HepG2 (cell line): ENCODE results near the gene SLC6A12. TPM values are rescaled to one million over a fixed set of nuclear protein-coding genes. Genes with fewer than 3 reads are reported as not detected.

Experiments
- SALL1 ChIP-seq: sonication (generic); formaldehyde crosslinking; IDR thresholded peaks from 2 replicates; pipeline ENCODE4 v1.8.0; 2022; ENCODE audit warnings: mild to moderate bottlenecking, missing genetic modification reagents
- polyA plus RNA-seq, 8 experiments: library from polyadenylated mRNA; depleted of rRNA in 3 of 8; stranded (reverse) in 7 of 8; unstranded in 1 of 8; fragments of >200 nt; fragmentation: Illumina TruSeq in 4 of 8; extraction: Trizol in 4 of 8; gene quantifications; 2 replicates each; pipeline versions ENCODE4 v1.2.1 to v1.2.3, GENCODE V29; 2011 to 2016; ENCODE audit warnings: low read depth in 4 of 8, missing spikeins in 1 of 8, mixed read lengths in 1 of 8; ENCODE audit not compliant: insufficient read depth in 1 of 8
- total RNA-seq, 5 experiments: library from RNA; depleted of rRNA; stranded (reverse); fragments of >200 nt; fragmentation: Illumina TruSeq; extraction: Trizol; gene quantifications; 2 replicates each; pipeline ENCODE4 v1.2.3, GENCODE V29; 2016; ENCODE audit warnings: low read depth in 1 of 5
- TF ChIP-seq, protein P1 (sequence below): sonication (generic); formaldehyde crosslinking; IDR thresholded peaks from 2 replicates; pipeline ENCODE4 v1.5.0; 2020; ENCODE audit warnings: mild to moderate bottlenecking, missing genetic modification reagents, borderline replicate concordance

The SLC6A12 gene
- total and polyA plus RNA-seq, 2 of the 13 experiments (the other 11 are each of a cell fraction or from before 2014, with no cell fraction given): 3.7 to 18.8 TPM

GRCh38 chr12:172732-173161 lies 41.2 kb downstream of the SLC6A12 start (continued):
- TF ChIP-seq, protein P1, sequence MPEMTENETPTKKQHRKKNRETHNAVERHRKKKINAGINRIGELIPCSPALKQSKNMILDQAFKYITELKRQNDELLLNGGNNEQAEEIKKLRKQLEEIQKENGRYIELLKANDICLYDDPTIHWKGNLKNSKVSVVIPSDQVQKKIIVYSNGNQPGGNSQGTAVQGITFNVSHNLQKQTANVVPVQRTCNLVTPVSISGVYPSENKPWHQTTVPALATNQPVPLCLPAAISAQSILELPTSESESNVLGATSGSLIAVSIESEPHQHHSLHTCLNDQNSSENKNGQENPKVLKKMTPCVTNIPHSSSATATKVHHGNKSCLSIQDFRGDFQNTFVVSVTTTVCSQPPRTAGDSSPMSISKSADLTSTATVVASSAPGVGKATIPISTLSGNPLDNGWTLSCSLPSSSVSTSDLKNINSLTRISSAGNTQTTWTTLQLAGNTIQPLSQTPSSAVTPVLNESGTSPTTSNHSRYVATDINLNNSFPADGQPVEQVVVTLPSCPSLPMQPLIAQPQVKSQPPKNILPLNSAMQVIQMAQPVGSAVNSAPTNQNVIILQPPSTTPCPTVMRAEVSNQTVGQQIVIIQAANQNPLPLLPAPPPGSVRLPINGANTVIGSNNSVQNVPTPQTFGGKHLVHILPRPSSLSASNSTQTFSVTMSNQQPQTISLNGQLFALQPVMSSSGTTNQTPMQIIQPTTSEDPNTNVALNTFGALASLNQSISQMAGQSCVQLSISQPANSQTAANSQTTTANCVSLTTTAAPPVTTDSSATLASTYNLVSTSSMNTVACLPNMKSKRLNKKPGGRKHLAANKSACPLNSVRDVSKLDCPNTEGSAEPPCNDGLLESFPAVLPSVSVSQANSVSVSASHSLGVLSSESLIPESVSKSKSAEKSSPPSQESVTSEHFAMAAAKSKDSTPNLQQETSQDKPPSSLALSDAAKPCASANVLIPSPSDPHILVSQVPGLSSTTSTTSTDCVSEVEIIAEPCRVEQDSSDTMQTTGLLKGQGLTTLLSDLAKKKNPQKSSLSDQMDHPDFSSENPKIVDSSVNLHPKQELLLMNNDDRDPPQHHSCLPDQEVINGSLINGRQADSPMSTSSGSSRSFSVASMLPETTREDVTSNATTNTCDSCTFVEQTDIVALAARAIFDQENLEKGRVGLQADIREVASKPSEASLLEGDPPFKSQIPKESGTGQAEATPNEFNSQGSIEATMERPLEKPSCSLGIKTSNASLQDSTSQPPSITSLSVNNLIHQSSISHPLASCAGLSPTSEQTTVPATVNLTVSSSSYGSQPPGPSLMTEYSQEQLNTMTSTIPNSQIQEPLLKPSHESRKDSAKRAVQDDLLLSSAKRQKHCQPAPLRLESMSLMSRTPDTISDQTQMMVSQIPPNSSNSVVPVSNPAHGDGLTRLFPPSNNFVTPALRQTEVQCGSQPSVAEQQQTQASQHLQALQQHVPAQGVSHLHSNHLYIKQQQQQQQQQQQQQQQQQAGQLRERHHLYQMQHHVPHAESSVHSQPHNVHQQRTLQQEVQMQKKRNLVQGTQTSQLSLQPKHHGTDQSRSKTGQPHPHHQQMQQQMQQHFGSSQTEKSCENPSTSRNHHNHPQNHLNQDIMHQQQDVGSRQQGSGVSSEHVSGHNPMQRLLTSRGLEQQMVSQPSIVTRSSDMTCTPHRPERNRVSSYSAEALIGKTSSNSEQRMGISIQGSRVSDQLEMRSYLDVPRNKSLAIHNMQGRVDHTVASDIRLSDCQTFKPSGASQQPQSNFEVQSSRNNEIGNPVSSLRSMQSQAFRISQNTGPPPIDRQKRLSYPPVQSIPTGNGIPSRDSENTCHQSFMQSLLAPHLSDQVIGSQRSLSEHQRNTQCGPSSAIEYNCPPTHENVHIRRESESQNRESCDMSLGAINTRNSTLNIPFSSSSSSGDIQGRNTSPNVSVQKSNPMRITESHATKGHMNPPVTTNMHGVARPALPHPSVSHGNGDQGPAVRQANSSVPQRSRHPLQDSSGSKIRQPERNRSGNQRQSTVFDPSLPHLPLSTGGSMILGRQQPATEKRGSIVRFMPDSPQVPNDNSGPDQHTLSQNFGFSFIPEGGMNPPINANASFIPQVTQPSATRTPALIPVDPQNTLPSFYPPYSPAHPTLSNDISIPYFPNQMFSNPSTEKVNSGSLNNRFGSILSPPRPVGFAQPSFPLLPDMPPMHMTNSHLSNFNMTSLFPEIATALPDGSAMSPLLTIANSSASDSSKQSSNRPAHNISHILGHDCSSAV: no peak
- no peak for TF ChIP-seq SALL1 (CRISPR knock-in tag)
